GM12892 (cell line): Measurements from ENCODE around the gene ITGB2.

Experiments used
- POLR2A ChIP-seq: IDR thresholded peaks from 2 replicates; pipeline ENCODE4 v1.6.1; 2011; ENCODE audit warnings: low read depth, low read length, control low read depth
- POLR2AphosphoS5 ChIP-seq: IDR thresholded peaks from 2 replicates; pipeline ENCODE4 v1.6.1; 2011; ENCODE audit warnings: low read depth, low read length, control low read depth
- TAF1 ChIP-seq: IDR thresholded peaks from 2 replicates; pipeline ENCODE4 v1.6.1; 2011; ENCODE audit warnings: low read depth, mild to moderate bottlenecking, control low read depth, low read length, borderline replicate concordance

DNA sequence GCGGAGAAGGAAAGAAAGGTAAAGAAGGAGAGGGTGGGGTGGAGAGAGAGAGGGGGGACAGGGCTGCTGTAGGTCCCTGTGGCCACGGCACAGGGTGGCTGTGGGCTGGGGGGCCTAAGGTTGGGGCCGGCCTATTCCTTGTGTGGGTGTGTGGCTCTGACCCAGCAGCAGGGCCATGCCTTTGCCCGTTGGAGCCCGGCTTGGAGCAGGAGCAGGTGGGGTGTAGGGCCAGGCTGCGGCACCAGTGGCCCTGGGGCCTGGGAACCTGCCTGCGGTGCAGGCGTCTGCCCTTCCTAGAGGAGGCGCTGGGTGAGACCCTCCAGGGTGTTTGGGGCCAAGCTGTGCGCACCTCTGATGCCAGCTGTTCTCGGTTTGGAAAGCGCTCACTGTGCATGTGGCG, 83.2 kb downstream of the ITGB2 start:
- TF ChIP-seq POLR2A (no peak), POLR2AphosphoS5 (no peak), TAF1 (no peak)
